Prostate gland (tissue), 2 donors: ENCODE results near the gene SH3PXD2B.

Source experiments
- CTCF ChIP-seq, 4 experiments: fragments of 200-600 bp in 2 of 4; fragments of 450-650 bp in 2 of 4; sonication (generic) in 2 of 4; IDR thresholded peaks; 1 replicate in 3 of 4; 2 replicates in 1 of 4; pipeline ENCODE4 v1.5.1; 2016 to 2019; ENCODE audit warnings: antibody characterized with exemption in 4 of 4, mild to moderate bottlenecking in 2 of 4, moderate library complexity in 2 of 4
- POLR2A ChIP-seq: fragments of 450-650 bp; IDR thresholded peaks from one replicate; pipeline ENCODE4 v1.6.1; 2016; ENCODE audit warnings: antibody characterized with exemption, mild to moderate bottlenecking

DNA sequence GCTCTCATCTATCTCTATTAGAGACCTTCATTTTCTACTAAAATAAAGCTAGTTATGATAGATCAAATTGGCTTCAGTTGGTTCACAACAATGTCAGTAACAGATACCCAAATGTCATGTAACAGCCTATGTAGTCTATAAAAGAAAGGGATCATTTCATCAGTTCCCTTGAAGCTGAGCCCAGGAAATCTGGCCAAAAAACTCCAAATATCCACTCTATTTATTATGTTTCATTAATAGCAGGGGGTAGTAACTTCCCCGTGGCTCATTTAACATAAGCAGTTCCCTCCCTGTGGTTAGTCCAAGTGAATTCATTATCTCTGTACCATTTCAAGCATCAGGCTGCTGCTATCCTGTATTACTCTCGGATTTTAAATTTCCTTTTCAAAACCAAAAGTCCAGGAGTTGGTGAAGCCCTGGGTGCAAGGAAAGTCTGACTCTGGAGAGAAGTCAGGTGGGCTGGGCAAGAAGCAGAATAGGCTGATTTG lies 66.0 kb downstream of the SH3PXD2B start:
- no peak for TF ChIP-seq CTCF (IDR thresholded peaks at IDR 0.05)
- no peak for TF ChIP-seq POLR2A
